Measurements from ENCODE around the gene CNOT6L. TPM values are rescaled to one million over a fixed set of nuclear protein-coding genes. Genes with fewer than 3 reads are reported as not detected.

Gene CNOT6L
- total and polyA plus RNA-seq, 2 of the 13 experiments (the other 11 are each of a cell fraction or from before 2014, with no cell fraction given), result 7.9 to 13.5 TPM

GRCh38 chr4:77714514-77714913 lies 104.7 kb downstream of the CNOT6L start:
- BruUV-seq (replicated peaks), result no TSS peak
- ChIA-PET POLR2A (no interaction called here), CTCF (ENCODE audit: low intra/inter-chr PET ratio, low total read pairs) (no interaction called here)
- WGBS (ENCODE audit: low lambda C conversion rate), result 93% methylated on average over 2 of the region's 2 CpGs
- H3K4me2 ChIP-seq (ENCODE audit: low read depth, low read length), result no peak overlapping the region
- TF ChIP-seq ZZZ3 (CRISPR knock-in tag; IDR thresholded peaks at IDR 0.05; ENCODE audit: borderline replicate concordance) (no peak), ZNF468 (CRISPR knock-in tag; IDR thresholded peaks at IDR 0.05) (no peak), ZFP36 (IDR thresholded peaks at IDR 0.05; ENCODE audit: borderline replicate concordance, low read depth, low read length, partially characterized antibody) (no peak), ZNF687 (CRISPR knock-in tag; IDR thresholded peaks at IDR 0.05) (no peak), ZNF292 (CRISPR knock-in tag; IDR thresholded peaks at IDR 0.05; ENCODE audit: borderline replicate concordance, low read depth) (no peak), JUNB (CRISPR knock-in tag; IDR thresholded peaks at IDR 0.05; ENCODE audit: borderline replicate concordance) (no peak), ZNF589 (CRISPR knock-in tag; conservative IDR thresholded peaks at IDR 0.05) (no peak), LRRFIP1 (CRISPR knock-in tag; conservative IDR thresholded peaks at IDR 0.05) (no peak), TFE3 (CRISPR knock-in tag; IDR thresholded peaks at IDR 0.05) (no peak)
- no peak for DNase-seq (ENCODE audit: low spot score)
- no peak overlapping the region for H2AFZ ChIP-seq (ENCODE audit: low read length)
- 0 out of 5 replicates have a peak, but pooled peaks cover 0 to 2% of the 10 kb centered on the region in 2 experiments for H3K36me3 ChIP-seq (replicated peaks in 1 of 2; ENCODE audit: control insufficient read depth in 1 of 2, insufficient read depth in 2 of 2, low read length in 2 of 2)
- H3K4me3 ChIP-seq (replicated peaks in 1 of 3; ENCODE audit: insufficient read depth in 1 of 3, low read depth in 2 of 3, low read length in 3 of 3), result no peak overlapping the region
- in situ Hi-C loops (cut with HindIII; ENCODE audit: extremely low pct_ligation_motif_present, low pct_unique_long_range_greater_than_20kb) (no loop called here), intact Hi-C loops (cut with micrococcal nuclease; ENCODE audit: unreplicated experiment) (no loop called here)
- H3K9me3 ChIP-seq (ENCODE audit: low read length), result no peaks in the 10 kb centered on the region
- no peaks in the 10 kb centered on the region for H4K20me1 ChIP-seq (ENCODE audit: insufficient read depth, low read length)
- no peaks in the 10 kb centered on the region for H3K79me2 ChIP-seq (ENCODE audit: insufficient read depth, low read length)
- H3K4me1 ChIP-seq (ENCODE audit: insufficient read depth, low read length), result peaks cover 13% of the 10 kb centered on the region
- no peak overlapping the region for H3K27ac ChIP-seq (ENCODE audit: extremely low read length, insufficient read depth, low read length)
- H3K9ac ChIP-seq (ENCODE audit: insufficient read depth, low read depth, low read length), result no peak overlapping the region
- FAIRE-seq, result no peak
- ATAC-seq, result no peak
- H3K27me3 ChIP-seq (ENCODE audit: control insufficient read depth in 1 of 2, insufficient read depth in 2 of 2, low read length in 2 of 2), result no peaks in the 10 kb centered on the region
